Suprapubic skin (tissue), 3 donors: ENCODE data around the gene CTBS.

ENCODE experiments used
- CTCF ChIP-seq, 2 donors: fragments of 200-600 bp in 1 of 2; fragments of 450-650 bp in 1 of 2; sonication (generic) in 1 of 2; IDR thresholded peaks; one replicate each; pipeline ENCODE4 v1.5.1; 2016 to 2019; ENCODE audit warnings: antibody characterized with exemption in 2 of 2, mild to moderate bottlenecking in 1 of 2, moderate library complexity in 1 of 2
- POLR2A ChIP-seq, 2 donors: fragments of 450-650 bp; IDR thresholded peaks; one replicate each; pipeline ENCODE4 v1.6.1; 2017; ENCODE audit warnings: antibody characterized with exemption in 2 of 2, mild to moderate bottlenecking in 2 of 2, moderate library complexity in 2 of 2

GRCh38 chr1:84613026-84613425 lies 38.8 kb upstream of the CTBS start:
- TF ChIP-seq POLR2A (IDR thresholded peaks at IDR 0.05) (no peak), CTCF (IDR thresholded peaks at IDR 0.05) (no peak)
